NCI-H146 (cell line): ENCODE measurements around the gene PTOV1.

ENCODE experiments used
- DNase-seq: peaks from one replicate; lab custom pipeline; 2025; lab: John Stamatoyannopoulos, UW

The PTOV1 gene

DNA sequence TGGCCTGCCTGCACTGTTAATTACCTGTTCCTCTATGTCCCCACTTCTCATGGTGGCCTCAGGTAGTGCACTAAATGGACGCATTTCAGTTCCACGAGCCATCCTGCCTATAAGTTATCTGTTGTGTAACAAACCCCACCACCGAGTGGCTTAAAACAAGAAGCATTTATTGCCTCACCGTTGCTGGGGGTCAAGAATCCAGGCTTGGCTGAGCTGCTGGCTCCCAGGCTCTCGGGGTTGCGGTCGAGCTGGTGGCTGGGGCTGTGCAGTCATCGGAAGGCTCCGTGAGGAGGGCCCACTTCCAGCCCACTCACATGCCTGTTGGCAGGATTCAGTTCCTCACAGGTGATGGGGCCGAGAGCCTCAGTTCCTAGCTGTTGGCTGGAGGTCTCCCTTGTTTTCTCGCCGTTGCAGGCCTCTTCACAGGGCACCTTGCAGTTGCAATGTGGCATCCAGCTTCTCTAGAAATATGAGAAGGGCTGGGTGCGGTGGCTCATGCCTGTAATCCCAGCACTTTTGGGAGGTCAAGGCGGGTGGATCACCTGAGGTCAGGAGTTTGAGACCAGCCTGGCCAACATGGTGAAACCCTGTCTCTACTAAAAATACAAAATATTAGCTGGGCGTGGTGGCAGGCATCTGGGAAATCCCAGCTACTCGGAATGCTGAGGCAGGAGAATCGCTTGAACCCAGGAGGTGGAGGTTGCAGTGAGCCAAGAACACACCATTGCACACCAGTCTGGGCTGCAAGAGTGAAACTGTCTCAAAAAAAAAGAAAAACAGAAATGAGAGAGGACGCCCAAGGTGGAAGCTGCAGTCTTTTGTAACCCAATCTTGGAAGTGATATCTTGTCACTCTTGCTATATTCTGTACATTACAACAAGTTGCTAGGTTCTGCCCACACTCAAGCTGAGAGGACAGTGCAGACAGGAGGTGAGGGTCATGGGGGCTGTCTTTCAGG is 6.5 kb upstream of the PTOV1 start:
- DNase-seq = no peak

DNA sequence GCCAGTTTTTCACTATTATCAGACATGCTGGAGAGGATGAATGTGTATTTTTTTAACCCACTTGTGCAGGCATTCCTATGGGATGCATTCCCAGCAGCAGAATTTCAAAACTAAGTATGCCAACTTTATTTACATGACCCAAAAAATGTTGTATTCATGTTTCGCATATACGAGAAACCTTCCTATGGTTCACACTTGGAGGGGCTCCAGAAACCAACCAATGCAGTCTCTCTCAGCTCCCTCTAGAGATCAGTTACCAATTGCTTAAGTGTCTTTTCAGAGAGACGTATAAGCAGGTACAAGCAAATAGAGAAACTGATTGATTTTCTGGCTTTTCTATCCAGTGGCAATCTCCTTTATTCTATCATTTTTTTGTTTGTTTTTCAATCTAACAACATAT is 5.5 kb upstream of the PTOV1 start:
- DNase-seq = no peak

DNA sequence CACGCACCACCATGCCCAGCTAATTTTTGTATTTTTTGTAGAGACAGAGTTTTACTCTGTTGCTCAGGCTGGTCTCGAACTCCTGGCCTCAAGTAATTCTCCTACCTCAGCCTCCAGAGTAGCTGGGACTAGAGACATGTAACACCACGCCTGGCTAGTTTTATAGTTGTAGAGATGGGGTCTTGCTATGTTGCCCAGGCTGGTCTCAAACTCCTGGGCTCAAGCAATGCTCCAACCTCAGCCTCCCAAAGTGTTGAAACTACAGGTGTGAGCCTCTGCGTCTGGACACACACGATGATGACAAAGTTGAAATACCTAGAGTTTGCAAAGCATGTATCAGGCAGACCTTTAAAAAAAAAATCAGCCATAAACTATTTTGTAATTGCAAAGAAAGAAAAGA is 4.6 kb upstream of the PTOV1 start:
- DNase-seq = no peak

DNA sequence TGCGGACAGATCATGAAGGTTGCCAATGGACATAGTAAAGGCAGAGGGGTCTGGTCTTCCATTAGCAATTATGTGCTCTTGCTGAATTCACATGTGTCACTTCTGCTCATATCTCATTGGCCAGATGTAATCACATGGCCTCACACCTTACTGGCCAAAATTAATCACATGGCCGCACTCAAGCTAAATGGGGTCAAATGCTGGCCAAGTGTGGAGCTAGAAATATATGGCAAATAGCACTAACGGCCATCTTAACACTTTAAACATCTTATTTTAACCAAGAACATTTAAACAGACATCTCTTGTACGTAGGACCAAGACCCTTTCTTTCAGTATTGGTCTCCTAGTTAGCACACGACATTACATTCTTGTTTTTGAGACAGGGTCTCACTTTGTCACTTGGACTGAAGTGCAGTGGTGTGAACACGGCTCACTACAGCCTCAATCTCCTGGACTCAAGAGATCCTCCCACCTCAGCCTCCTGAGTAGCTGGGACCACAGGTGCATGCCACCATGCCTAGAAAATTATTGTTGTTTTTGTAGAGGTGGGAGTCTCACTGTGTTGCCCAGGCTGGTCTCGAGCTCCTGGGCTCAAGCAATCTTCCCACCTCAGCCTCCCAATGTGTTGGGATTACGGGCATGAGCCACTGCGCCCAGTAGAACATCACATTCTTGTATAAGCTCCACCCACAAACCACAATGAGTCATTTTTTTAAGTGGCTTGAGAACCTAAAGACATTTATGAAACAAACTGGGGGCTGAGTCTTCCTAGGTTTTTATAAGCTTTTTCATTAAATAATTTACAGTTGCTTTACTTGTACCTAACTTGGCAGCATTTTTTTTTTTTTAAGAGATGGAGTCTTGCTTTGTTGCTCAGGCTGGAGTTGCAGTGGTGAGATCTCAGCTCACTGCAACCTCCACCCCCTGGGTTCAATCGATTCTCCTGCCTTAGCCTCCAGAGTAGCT is 2.9 kb upstream of the PTOV1 start:
- no peak for DNase-seq

DNA sequence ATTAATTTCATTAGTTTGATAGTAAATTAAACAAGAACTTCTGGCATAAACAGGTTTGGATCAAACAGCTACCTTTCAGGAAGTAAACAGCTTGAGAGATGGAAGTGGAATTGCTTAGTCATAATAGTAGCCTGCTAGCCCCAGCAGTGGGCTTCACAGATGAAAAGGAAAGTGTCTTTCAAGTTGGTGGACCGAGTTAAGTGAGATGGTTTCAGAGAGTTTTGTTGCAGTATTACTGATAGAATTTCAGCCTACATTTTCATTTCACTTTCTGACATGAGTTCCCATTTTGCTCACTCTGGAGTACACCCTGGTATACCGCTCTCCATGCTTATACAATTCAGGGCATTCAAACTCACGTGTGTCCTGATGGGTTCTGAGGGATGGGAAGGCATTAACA is 2.0 kb upstream of the PTOV1 start:
- no peak for DNase-seq

DNA sequence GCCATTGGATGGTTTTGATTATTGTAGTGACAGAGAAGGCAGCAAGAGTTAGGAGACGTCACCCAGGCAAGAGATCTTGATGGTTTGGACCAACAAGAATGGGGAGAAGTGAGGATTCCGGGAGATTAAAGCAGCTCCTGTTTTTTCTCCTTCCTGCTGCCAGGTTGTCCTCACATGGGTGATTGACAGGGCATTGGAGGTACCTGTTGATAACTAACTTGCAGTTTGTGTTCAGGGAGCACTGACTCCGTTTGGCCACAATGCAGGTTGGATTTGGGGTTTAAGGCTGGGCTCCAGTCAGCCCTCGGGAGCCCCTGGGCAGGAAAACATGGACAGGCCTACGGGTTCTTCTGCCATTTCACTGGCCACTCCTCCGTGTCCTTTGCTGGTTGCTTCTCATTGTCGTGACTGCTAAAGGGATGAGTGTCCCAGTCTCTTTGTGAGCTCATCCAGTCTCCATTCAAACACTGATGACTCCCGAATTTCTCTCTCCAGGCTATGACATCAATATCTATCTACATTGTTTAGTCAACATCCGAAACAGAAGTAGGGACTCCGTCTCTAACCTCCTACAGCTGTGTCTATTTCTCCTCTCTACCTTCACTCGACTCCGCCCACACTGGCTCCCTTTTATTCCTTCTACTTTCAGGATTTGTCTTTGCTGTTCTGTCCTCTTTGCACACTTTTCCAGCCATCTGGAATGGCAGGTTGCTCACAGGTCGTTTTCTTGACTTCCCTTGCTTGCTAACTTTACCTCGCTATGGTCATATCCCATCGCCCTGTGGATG is 1.3 kb upstream of the PTOV1 start:
- peak; percentile 36 for DNase-seq

DNA sequence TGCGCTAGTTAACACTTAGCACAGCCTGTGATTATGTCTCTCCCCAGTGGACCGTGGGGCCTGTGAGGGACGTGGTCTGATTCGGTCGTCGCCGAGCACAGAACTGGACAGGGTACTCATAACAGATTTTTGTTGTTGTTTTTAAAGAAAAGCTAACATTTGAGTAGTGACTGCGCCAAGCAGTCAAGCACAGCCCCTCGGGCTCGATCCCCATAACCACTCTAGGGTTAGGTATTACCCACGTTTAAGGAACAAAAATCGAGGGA is 805 bp upstream of the PTOV1 start:
- DNase-seq = peak; percentile 37

DNA sequence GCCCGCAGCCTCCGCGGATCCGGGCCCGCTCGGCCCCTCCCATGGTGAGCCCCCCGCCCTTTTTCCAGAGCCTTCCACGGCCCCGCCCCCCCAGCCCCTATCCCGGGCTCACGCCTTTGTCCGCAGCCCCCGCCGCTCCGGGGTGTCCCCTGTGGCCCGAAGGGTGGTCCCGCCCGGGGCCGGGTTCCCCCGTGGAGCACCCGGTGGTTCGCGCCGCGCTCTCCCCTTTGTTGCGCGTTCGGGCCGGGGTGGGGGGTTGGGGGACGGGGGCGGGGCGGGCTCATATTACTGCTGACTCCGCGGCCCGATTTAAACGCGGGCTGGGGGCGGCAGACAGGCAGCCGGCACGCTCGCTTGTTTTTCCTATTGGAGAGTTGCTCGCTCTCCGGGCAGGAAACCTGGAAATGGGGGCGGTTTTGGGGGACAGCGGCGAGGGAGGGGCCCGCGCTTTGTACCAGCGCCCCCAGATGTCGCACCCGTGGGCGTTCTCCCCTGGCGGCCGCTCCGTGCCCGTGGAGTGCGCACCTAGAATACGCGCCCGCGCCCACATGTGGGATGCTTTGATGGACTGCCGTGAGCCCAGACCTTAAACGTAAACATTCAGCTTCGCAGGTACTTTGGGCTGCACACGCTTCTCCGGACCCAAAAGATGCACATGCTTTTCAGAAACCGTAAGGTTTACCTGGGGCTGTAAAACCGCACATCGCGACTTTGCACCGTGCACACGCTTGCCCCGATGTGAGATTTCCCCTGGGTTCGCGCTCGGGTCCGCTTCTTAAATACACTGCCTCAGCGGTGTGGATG is 699 bp downstream of the PTOV1 start:
- peak; percentile 69 for DNase-seq

DNA sequence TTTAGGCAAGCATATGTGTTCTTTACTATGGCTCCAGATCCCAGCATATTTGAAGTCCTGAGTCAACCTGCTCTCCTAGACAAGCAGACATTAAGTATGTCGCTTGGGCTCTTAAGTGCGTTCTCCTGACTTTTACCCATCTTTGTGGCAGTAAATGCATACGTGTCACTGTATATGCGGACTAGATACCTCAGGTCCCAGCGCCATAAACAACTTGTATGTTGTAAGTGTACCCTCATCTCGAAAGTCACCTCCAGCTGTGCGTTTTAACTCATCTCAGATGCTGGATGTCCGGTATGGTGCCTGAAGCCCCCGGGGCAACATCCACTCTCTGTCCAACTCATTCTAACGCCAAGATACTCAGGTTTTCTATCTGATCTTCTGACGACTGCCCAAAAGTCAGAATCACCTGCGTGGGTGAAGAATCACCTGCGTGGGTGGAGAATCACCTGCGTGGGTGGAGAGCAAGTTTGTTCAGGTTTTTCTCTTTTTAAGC is 1.7 kb downstream of the PTOV1 start:
- DNase-seq = no peak

DNA sequence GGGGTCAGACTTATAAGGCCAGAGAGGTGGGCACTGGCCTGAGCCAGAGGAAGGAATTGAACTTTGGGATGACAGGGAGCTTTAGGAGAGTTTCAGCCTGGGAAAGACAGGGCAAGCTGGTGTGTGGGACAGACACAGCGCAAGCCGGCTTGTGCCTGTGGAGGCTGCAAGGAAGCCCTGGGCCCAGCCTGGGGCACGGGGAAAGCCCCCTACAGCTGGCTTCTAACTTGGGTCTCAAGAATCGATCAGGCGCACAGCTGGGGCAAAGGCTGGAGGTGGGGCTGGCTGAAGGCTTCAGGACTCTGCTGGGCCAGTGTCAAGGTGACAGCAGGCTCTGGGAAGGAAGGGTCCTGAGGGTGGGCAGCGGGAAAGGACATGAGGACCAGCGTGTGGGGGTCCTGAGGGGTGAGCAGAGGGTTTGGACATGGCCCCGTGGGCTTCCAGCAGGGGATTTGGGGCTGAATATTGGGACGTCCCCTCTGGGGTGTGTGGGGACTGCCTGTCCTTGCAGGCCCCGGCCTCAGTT is 3.0 kb downstream of the PTOV1 start:
- no peak for DNase-seq

DNA sequence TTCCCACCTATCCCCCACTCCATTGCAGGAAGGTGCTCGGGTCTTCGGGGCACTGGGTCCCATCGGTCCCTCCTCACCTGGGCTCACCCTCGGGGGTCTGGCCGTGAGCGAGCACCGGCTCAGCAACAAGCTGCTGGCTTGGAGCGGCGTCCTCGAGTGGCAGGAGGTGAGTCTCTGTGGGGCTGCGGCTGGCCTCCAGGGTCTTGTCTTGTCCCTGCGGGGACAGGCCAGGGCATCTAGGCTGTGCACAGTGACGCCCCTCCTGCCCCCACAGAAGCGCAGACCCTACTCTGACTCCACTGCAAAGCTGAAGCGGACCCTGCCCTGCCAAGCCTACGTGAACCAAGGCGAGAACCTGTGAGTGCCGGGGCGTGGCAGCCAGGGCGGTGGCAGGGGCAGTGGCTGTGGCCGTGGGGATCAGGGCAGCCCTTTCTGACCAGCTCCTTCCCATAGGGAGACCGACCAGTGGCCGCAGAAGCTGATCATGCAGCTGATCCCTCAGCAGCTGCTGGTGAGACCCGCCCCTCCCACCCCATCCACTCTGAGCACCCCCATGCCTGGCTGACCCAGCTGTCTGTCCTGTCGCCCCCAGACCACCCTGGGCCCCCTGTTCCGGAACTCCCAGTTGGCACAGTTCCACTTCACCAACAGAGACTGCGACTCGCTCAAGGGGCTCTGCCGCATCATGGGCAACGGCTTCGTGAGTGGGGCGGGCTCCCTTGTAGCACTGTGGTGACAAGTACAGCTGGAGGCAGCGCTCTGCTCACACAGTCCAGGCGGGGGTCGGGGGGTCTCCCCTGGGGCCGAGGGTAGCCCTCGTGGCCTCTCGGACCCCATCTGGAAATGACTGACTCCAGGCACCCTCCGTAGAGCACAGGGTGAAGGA is 3.7 kb downstream of the PTOV1 start:
- no peak for DNase-seq

DNA sequence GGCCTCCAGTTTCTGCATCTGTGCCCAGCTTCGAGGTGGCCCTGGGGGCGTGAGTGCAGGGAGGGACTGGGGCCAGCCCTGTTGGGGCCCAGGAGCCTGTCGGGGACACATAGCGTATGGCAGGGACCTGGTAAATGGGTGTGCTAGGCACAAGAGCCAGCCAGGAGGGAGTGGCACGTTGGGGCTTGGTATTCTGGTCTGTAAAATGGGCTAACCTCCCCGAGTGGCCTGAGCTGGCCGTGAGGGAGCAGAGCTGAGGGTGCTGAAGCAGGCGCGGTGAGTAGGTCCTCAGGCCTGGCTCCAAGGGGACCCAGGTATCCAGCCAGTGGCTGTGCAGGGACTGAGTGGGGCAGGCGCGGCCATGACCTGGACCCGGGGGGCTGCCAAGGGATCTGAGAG is 4.3 kb downstream of the PTOV1 start:
- no peak for DNase-seq

DNA sequence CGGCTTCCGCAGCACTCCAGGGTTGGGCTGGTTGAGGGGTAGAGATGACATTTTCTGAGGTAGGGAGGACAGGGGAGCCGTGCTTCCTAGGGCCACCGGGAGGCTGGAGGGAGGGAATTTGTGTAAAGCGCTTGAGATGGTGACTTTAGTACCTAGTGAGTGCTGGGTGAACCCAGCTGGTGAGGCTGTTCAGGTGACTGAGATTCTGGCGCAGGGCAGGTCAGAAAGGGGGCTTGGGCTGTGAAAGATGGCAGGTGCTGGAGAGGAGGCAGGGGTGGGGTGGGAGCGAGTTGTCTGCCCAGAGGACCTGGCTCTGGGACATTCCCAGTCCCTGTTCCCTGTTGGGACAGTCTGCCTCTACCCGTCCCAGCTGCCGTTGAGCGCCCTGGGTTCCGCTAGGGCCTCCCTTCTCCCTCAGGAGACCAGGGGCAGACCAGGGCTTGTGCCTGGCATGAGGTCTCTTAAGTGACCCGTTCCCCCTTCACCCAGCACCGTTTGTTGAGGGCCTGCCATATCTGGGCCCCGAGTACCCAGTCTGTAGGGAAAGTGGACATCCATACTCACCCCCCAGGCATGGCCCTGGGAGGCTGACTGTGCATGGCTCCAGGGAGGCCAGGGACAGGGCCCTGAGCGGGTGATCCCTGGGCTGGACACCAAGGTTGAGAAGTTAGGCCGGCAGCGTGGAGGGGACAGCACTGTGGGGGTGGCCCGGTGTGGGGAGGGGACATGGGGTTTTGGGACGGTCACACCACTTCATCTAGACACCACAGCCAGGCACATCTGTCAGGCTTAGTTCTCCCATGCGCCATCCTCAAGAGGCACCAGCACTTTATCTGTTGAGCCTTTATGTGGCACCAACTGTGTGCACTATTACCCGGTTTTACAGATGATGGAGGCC is 5.0 kb downstream of the PTOV1 start:
- no peak for DNase-seq

DNA sequence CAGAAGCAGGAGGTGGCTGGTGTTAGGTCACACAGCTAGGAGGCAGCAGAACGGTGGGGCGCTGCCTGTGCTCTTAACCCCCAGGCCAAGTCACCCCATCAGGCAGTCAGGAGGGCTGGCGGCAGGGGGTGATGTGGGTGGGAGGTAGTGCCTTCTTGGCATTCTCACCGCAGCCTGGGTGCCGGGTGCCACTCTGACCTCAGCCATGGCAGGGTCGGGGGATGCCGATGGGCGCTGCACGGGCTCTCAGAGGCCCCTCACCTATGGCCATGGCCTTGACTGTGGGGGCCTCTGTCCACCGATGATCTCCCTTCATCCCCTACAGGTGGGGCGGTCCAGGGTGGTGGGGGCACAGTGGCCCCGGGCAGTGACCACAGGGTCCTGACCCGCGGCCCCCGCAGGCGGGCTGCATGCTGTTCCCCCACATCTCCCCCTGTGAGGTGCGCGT is 5.6 kb downstream of the PTOV1 start:
- no peak for DNase-seq

DNA sequence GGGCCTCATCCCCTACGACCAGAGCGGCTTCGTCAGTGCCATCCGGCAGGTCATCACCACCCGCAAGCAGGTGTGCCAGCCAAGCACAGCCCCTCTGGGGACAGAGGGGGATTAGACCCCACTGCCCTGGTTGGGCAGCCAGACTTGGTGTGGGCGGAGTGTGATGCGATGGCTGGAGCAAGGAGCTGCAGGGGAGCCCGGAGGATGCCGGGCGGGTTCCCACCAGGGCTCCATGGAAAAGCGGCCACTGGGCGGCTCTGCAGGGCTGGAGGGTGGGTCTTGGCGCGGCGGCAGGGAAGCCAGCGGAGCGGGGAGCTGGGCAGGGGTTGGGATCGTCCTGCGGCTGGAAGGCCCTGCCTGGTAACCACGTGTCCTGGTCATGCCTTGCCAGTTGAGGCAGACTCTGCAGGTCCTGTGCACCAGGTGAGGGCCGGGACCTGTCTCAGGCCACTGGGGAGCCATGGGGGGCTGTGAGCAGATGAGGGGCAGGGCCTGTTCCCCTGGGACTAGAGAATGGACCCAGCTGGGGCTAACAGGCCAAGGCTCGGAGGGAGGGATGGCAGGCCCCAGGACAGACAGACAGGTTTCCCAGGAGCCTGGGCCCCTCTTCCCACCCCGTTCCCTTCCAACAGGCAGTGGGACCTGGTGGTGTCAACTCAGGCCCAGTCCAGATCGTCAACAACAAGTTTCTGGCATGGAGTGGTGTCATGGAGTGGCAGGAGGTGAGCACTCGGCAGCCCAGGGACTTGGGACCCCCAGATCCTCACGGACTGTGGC is 6.3 kb downstream of the PTOV1 start:
- DNase-seq = no peak

DNA sequence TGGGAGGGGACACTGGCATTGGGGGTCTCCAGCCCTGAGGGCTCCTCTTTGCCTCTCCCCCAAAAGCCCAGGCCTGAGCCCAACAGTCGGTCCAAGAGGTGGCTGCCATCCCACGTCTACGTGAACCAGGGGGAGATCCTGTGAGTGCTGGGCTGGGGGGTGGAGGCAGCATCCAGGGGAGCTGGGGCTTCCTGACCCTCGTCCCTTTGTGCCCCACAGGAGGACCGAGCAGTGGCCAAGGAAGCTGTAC is 6.8 kb downstream of the PTOV1 start:
- DNase-seq = no peak

DNA sequence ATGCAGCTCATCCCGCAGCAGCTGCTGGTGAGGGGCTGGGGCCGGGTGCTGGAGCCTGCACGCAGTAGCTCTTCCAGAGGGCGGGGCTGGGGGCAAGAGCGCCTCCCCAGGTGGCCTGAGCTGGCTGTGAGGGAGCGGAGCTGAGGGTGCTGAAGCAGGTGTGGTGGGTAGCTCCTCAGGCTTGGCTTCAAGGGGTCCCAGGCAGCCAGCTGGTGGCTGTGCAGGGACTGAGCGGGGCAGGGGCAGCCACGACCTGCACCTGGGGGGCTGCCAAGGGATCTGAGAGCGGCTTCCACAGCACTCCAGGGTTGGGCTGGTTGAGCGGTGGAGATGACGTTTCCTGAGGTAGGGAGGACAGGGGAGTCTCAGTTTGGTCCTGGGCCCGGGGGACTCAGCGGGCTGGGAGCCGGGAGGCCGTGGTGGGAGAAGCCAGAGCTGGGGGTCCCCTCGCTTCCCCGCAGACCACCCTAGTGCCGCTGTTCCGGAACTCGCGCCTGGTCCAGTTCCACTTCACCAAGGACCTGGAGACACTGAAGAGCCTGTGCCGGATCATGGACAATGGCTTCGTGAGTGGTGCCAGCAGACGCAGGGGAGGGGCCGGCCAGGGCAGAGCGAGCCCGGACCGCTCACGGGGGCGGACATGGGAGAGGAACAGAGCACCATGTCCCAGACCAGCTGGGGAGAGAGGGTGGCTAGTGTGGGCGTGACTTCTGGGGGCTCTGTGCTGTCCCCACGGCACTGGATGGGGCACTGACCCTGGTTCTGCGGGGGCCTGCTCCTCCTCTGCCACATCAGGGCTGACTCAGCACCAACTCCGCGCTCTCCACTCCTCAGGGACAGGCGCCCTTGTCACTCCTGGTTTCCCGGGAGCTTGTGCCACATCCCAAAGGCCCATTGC is 7.4 kb downstream of the PTOV1 start:
- DNase-seq = no peak
